ENCODE results near the gene RAB40C.

GRCh38 chr16:608019-608418, 18.2 kb downstream of the RAB40C start:
- TF ChIP-seq RNF2 (IDR thresholded peaks at IDR 0.05; ENCODE audit: borderline replicate concordance, low read depth) (no peak), BCL3 (IDR thresholded peaks at IDR 0.05) (no peak), USF2 (IDR thresholded peaks at IDR 0.05) (no peak), ZC3H11A (IDR thresholded peaks at IDR 0.05) (no peak), POLR2A (IDR thresholded peaks at IDR 0.05; ENCODE audit: low read length) (no peak), CTCF (IDR thresholded peaks at IDR 0.05) (no peak), JUN (IDR thresholded peaks at IDR 0.05) (no peak), HOXA7 (CRISPR knock-in tag; IDR thresholded peaks at IDR 0.05) (no peak), PBX3 (IDR thresholded peaks at IDR 0.05) (no peak), RFX5 (IDR thresholded peaks at IDR 0.05) (no peak)

Measured in A549 (cell line).